GM23338 (cell line): Measurements from ENCODE around the gene RNF17. TPM values are rescaled to one million over a fixed set of nuclear protein-coding genes. Genes with fewer than 3 reads are reported as not detected.

Experiments
- ATAC-seq: fragments of 200-7000 bp; cut with Tn5 transposase; 3 replicates; pipeline ENCODE4 v1.9.1; 2020
- DNase-seq: peaks from one replicate; pipeline ENCODE4 v3.0.0-alpha.2; 2015; ENCODE audit warnings: low spot score
- H2AFZ ChIP-seq: fragments of 200-600 bp; sonication (generic); 2 replicates; pipeline ENCODE4 v1.8.0; 2016; ENCODE audit warnings: antibody characterized with exemption, mild to moderate bottlenecking, moderate library complexity
- H3F3A ChIP-seq: fragments of 200-600 bp; sonication (generic); replicated peaks from 2 replicates; pipeline ENCODE4 v1.8.0; 2017; ENCODE audit warnings: antibody characterized with exemption, mixed run types, low read depth
- H3K27ac ChIP-seq: fragments of 200-600 bp; sonication (generic); 2 replicates; pipeline ENCODE4 v1.6.1; 2016; ENCODE audit warnings: low read depth
- H3K27me3 ChIP-seq: fragments of 200-600 bp; sonication (generic); 2 replicates; pipeline ENCODE4 v1.8.0; 2016; ENCODE audit warnings: mild to moderate bottlenecking, mixed run types, moderate library complexity; ENCODE audit not compliant: insufficient read depth
- H3K36me3 ChIP-seq: fragments of 200-600 bp; sonication (generic); 2 replicates; pipeline ENCODE4 v1.8.0; 2016; ENCODE audit warnings: mild to moderate bottlenecking; ENCODE audit not compliant: insufficient read depth
- H3K4me1 ChIP-seq: fragments of 200-600 bp; sonication (generic); 2 replicates; pipeline ENCODE4 v1.8.0; 2016; ENCODE audit warnings: mild to moderate bottlenecking, moderate library complexity; ENCODE audit not compliant: insufficient read depth
- H3K4me2 ChIP-seq: fragments of 200-600 bp; sonication (generic); 2 replicates; pipeline ENCODE4 v1.7.1; 2017; ENCODE audit warnings: mixed run types
- H3K4me3 ChIP-seq: fragments of 200-600 bp; sonication (generic); 2 replicates; pipeline ENCODE4 v1.6.1; 2016; ENCODE audit warnings: mixed run types
- H3K79me2 ChIP-seq: fragments of 200-600 bp; sonication (generic); replicated peaks from 2 replicates; pipeline ENCODE4 v1.8.0; 2017; ENCODE audit warnings: mild to moderate bottlenecking; ENCODE audit not compliant: insufficient read depth
- H3K9me2 ChIP-seq: fragments of 200-600 bp; sonication (generic); 2 replicates; pipeline ENCODE4 v1.8.0; 2017; ENCODE audit not compliant: insufficient read depth
- H4K20me1 ChIP-seq: fragments of 200-600 bp; sonication (generic); replicated peaks from 2 replicates; pipeline ENCODE4 v1.8.0; 2017; ENCODE audit warnings: mild to moderate bottlenecking; ENCODE audit not compliant: insufficient read depth
- H3K27ac Mint-ChIP-seq: 2 replicates; pipeline ENCODE4 v1.8.0; 2020; ENCODE audit warnings: inconsistent platforms, mild to moderate bottlenecking, moderate library complexity, mixed read lengths
- H3K27me3 Mint-ChIP-seq: 3 replicates; pipeline ENCODE4 v1.8.0; 2022; ENCODE audit warnings: low read depth, mild to moderate bottlenecking, moderate library complexity, mixed read lengths, inconsistent platforms; ENCODE audit not compliant: insufficient read depth, poor library complexity
- H3K36me3 Mint-ChIP-seq: 3 replicates; pipeline ENCODE4 v1.8.0; 2021; ENCODE audit warnings: low read depth, mild to moderate bottlenecking, inconsistent platforms, moderate library complexity, mixed read lengths
- H3K4me1 Mint-ChIP-seq: 3 replicates; pipeline ENCODE4 v1.8.0; 2020; ENCODE audit warnings: mild to moderate bottlenecking, inconsistent platforms, mixed read lengths
- H3K4me3 Mint-ChIP-seq: 3 replicates; pipeline ENCODE4 v1.8.0; 2021; ENCODE audit warnings: moderate library complexity, mild to moderate bottlenecking, inconsistent platforms, mixed read lengths
- H3K9me3 Mint-ChIP-seq: 3 replicates; pipeline ENCODE4 v1.8.0; 2020; ENCODE audit warnings: moderate library complexity, mild to moderate bottlenecking, inconsistent platforms, mixed read lengths
- CREB1 ChIP-seq: fragments of 250-450 bp; sonication (Bioruptor Pico); IDR thresholded peaks from 2 replicates; pipeline ENCODE4 v1.5.0; 2020; ENCODE audit warnings: low read depth, mild to moderate bottlenecking, moderate library complexity
- EZH2 ChIP-seq: fragments of 200-600 bp; sonication (generic); IDR thresholded peaks from one replicate; pipeline ENCODE4 v1.8.0; 2017; ENCODE audit warnings: antibody characterized with exemption, mild to moderate bottlenecking, low read depth; ENCODE audit not compliant: unreplicated experiment
- JUNB ChIP-seq: IDR thresholded peaks from one replicate; pipeline ENCODE4 v1.6.1; 2016; ENCODE audit warnings: antibody characterized with exemption; ENCODE audit not compliant: unreplicated experiment
- POLR2AphosphoS5 ChIP-seq: IDR thresholded peaks from 2 replicates; pipeline ENCODE4 v1.6.1; 2016; ENCODE audit warnings: antibody characterized with exemption, low read depth
- REST ChIP-seq: IDR thresholded peaks from one replicate; pipeline ENCODE4 v1.6.1; 2018; ENCODE audit warnings: antibody characterized with exemption; ENCODE audit not compliant: unreplicated experiment
- ZNF331 ChIP-seq: fragments of 250-450 bp; sonication (Bioruptor Pico); IDR thresholded peaks from 2 replicates; pipeline ENCODE4 v1.5.0; 2020; ENCODE audit warnings: low read depth, mild to moderate bottlenecking, moderate library complexity
- ZNF462 ChIP-seq: fragments of 250-450 bp; sonication (Bioruptor Pico); IDR thresholded peaks from 2 replicates; pipeline ENCODE4 v1.5.0; 2020; ENCODE audit warnings: mild to moderate bottlenecking, moderate library complexity
- polyA plus RNA-seq: library from polyadenylated mRNA; unstranded; fragments of >200 nt; fragmentation: Nextera tagmentation; extraction: Ambion mirVana; gene quantifications from 2 replicates; pipeline ENCODE4 v1.2.1, GENCODE V29; 2016
- total RNA-seq: library from RNA; depleted of rRNA; stranded (reverse); fragments of >200 nt; shearing (Covaris generic); gene quantifications from 2 replicates; pipeline ENCODE4 v1.2.3, GENCODE V29; 2014

RNF17 gene
- total and polyA plus RNA-seq, 2 experiments from 2014 or later = 0.16 TPM; not detected in 1

GRCh38 chr13:24894277-24894971, 130.5 kb downstream of the RNF17 start:
- peak; percentile 23 for ATAC-seq
- Histone ChIP-seq H3K27ac (no peak overlapping the region), H2AFZ (no peak overlapping the region), H4K20me1 (peaks cover 6% of the 10 kb centered on the region), H3K9me2 (no peaks in the 10 kb centered on the region), H3K36me3 (peaks cover 3% of the 10 kb centered on the region), H3F3A (no peaks in the 10 kb centered on the region), H3K79me2 (no peaks in the 10 kb centered on the region), H3K4me3 (no peak overlapping the region), H3K4me1 (no peaks in the 10 kb centered on the region), H3K4me2 (no peak overlapping the region), H3K27me3 (no peaks in the 10 kb centered on the region)
- DNase-seq = no peak
- Mint-ChIP-seq H3K9me3 (no peaks in the 10 kb centered on the region; the same call in 2 of the 3 replicates), H3K27me3 (peaks cover 8% of the 10 kb centered on the region), H3K4me1 (peaks cover 4% of the 10 kb centered on the region; the same call in 1 of the 3 replicates), H3K27ac (peak overlapping the region; percentile 75; the same call in 1 of the 2 replicates), H3K4me3 (no peak overlapping the region), H3K36me3 (peaks cover 51% of the 10 kb centered on the region)
- TF ChIP-seq ZNF331 = no peak
- no peak for TF ChIP-seq REST
- TF ChIP-seq EZH2 = no peak
- no peak for TF ChIP-seq CREB1 (CRISPR knock-in tag)
- no peak for TF ChIP-seq ZNF462 (CRISPR knock-in tag)
- no peak for TF ChIP-seq JUNB
- TF ChIP-seq POLR2AphosphoS5 = no peak
